ENCODE measurements around the gene NR1D2. TPM values are rescaled to one million over a fixed set of nuclear protein-coding genes. Genes with fewer than 3 reads are reported as not detected.

NR1D2 gene
- total RNA-seq, 1 donor from 2014 or later = 31.0 TPM

Other genes with a start within 250 kb of the NR1D2 start
- gene UBE2E1, start 139.3 kb upstream of the NR1D2 start, total RNA-seq = 59.7 TPM
- gene NKIRAS1, start 28.3 kb upstream of the NR1D2 start, total RNA-seq = 17.2 TPM
- gene RPL15, start 28.2 kb upstream of the NR1D2 start, total RNA-seq = 798 TPM

Data from cardiac septum (tissue), 1 donor.